Neuronal stem cell (in vitro differentiated cells): Measurements from ENCODE around the gene FLNA.

Experiments used
- DNase-seq: peaks from one replicate; pipeline ENCODE4 v3.0.0-alpha.2; 2013; ENCODE audit warnings: low spot score
- H2AFZ ChIP-seq: one replicate; pipeline ENCODE4 v1.6.1; 2013; ENCODE audit warnings: mild to moderate bottlenecking, low read length, inconsistent platforms
- H2AK5ac ChIP-seq: 2 replicates; pipeline ENCODE4 v1.6.1; 2013; ENCODE audit warnings: low read depth, mild to moderate bottlenecking, inconsistent platforms, low read length, moderate library complexity, mixed read lengths
- H2BK120ac ChIP-seq: 2 replicates; pipeline ENCODE4 v1.6.1; 2013; ENCODE audit warnings: low read depth, mild to moderate bottlenecking, inconsistent platforms, low read length, moderate library complexity, mixed read lengths
- H2BK12ac ChIP-seq: one replicate; pipeline ENCODE4 v1.6.1; 2013; ENCODE audit warnings: low read length, inconsistent platforms
- H2BK15ac ChIP-seq: 2 replicates; pipeline ENCODE4 v1.6.1; 2013; ENCODE audit warnings: mild to moderate bottlenecking, low read length, inconsistent platforms, mixed read lengths
- H2BK5ac ChIP-seq: one replicate; pipeline ENCODE4 v1.6.1; 2013; ENCODE audit warnings: inconsistent platforms, mild to moderate bottlenecking, low read length, moderate library complexity
- H3K14ac ChIP-seq: one replicate; pipeline ENCODE4 v1.6.1; 2013; ENCODE audit warnings: low read length, inconsistent platforms
- H3K18ac ChIP-seq: 2 replicates; pipeline ENCODE4 v1.6.1; 2013; ENCODE audit warnings: low read length, inconsistent platforms
- H3K23ac ChIP-seq: 2 replicates; pipeline ENCODE4 v1.6.1; 2013; ENCODE audit warnings: low read depth, mild to moderate bottlenecking, mixed read lengths, low read length, inconsistent platforms; ENCODE audit not compliant: poor library complexity
- H3K27ac ChIP-seq: replicated peaks from 3 replicates; pipeline ENCODE4 v1.5.1; 2013; ENCODE audit warnings: low read length, inconsistent platforms
- H3K27me3 ChIP-seq, 3 experiments: 2 replicates each; pipeline ENCODE4 v1.6.1; 2013; ENCODE audit warnings: low read length in 3 of 3, mild to moderate bottlenecking in 2 of 3, inconsistent platforms in 1 of 3, low read depth in 1 of 3, mixed read lengths in 1 of 3, moderate library complexity in 1 of 3; ENCODE audit not compliant: control insufficient read depth in 3 of 3, insufficient read depth in 3 of 3
- H3K36me3 ChIP-seq, 2 donors: replicated peaks in 1 of 2; 2 replicates each; pipeline ENCODE4 v1.6.1; 2013; ENCODE audit warnings: low read length in 2 of 2; ENCODE audit not compliant: control insufficient read depth in 2 of 2, insufficient read depth in 2 of 2
- H3K4ac ChIP-seq: 2 replicates; pipeline ENCODE4 v1.6.1; 2013; ENCODE audit warnings: inconsistent platforms, mild to moderate bottlenecking, low read length, moderate library complexity
- H3K4me1 ChIP-seq, 2 donors: 1 replicate in 1 of 2; 2 replicates in 1 of 2; pipeline ENCODE4 v1.6.1; 2013; ENCODE audit warnings: low read length in 2 of 2, low read depth in 1 of 2; ENCODE audit not compliant: control insufficient read depth in 2 of 2, insufficient read depth in 1 of 2
- H3K4me2 ChIP-seq: one replicate; pipeline ENCODE4 v1.6.1; 2013; ENCODE audit warnings: mild to moderate bottlenecking, low read length, inconsistent platforms; ENCODE audit not compliant: insufficient read depth, poor library complexity, severe bottlenecking
- H3K4me3 ChIP-seq, 2 donors: 2 replicates each; pipeline ENCODE4 v1.5.1; 2013; ENCODE audit warnings: low read length in 2 of 2, mild to moderate bottlenecking in 2 of 2, inconsistent platforms in 1 of 2, moderate library complexity in 1 of 2
- H3K79me1 ChIP-seq: one replicate; pipeline ENCODE4 v1.6.1; 2013; ENCODE audit warnings: low read depth, mild to moderate bottlenecking, inconsistent platforms, low read length, moderate library complexity
- H3K9ac ChIP-seq: one replicate; pipeline ENCODE4 v1.6.1; 2013; ENCODE audit warnings: mild to moderate bottlenecking, low read depth, low read length, inconsistent platforms; ENCODE audit not compliant: poor library complexity
- H3K9me3 ChIP-seq, 2 donors: replicated peaks in 1 of 2; 2 replicates each; pipeline versions ENCODE3 to v1.6.1; 2013; ENCODE audit warnings: low read length in 2 of 2, mild to moderate bottlenecking in 2 of 2, inconsistent platforms in 1 of 2, low read depth in 1 of 2, mixed read lengths in 1 of 2, moderate library complexity in 1 of 2; ENCODE audit not compliant: control insufficient read depth in 2 of 2, insufficient read depth in 1 of 2
- H4K8ac ChIP-seq: one replicate; pipeline ENCODE4 v1.6.1; 2013; ENCODE audit warnings: low read depth, mild to moderate bottlenecking, inconsistent platforms, low read length, moderate library complexity
- H4K91ac ChIP-seq: one replicate; pipeline ENCODE4 v1.6.1; 2013; ENCODE audit warnings: low read length, low read depth, mild to moderate bottlenecking, inconsistent platforms; ENCODE audit not compliant: poor library complexity
- WGBS, 2 donors: extraction: QIAGEN DNeasy Blood & Tissue Kit; methylation state at CpG; one replicate each; pipeline ENCODE4 v1.1.7; 2013; ENCODE audit warnings: missing lambda C conversion rate in 2 of 2, mixed read lengths in 1 of 2; ENCODE audit not compliant: insufficient read length in 2 of 2, insufficient replicate concordance in 1 of 2; ENCODE audit errors: extremely low coverage in 2 of 2; 5-methylcytosine and 5-hydroxymethylcytosine counted together

Gene FLNA

GRCh38 chrX:154384284-154384892 is 10.0 kb upstream of the FLNA start:
- Histone ChIP-seq H2BK5ac (no peak overlapping the region), H3K23ac (no peak overlapping the region)
- no CpG with 5 or more reads among the region's 8 CpGs for WGBS, 2 donors

DNA sequence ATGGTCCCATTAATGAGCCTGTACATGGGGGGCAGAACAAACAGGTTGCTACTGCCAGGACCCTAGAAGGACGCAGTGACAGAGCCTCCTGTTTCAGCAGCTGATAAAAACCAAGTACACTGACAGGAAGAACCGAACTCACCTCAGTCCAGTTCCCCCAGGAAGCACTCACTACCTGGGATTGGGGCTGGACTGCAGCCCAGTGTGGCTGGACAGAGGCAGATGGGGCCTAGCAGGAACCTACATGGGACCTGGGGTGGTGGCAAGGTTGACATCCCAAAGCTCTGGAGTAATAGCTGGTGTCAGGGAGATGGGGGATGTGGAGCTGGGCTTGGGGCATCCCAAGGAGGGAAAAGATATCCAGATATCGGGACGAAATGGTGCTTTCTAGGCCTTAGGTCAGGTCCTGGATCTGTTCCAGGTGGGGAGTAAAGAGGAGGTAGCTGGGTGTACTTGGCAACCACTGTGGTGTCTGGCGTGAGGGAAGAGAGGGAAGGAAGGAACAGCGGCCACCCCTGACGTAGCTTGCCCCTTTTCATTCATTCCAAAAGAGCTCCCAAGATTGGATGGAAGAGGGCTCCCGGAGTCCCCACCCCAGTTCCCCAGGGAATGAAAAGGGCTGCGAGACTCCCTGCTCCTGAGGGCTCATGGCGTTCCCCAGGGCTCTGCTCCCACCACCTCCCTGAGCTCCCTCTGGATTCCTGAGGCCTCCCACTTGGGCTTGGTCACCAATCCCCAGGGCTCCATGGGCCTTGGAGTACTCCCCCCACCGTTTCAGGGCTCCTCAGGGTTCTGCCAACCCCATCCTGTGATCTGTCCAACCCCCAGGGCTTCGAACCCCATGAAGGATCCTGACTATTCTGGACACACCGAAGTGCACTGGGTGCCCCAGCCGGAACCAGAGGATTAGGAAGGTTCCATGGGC is 9.2 kb upstream of the FLNA start:
- no peak overlapping the region for H2BK5ac ChIP-seq
- no peaks in the 10 kb centered on the region for H3K79me1 ChIP-seq
- H3K4me2 ChIP-seq: no peak overlapping the region
- no peak for DNase-seq
- no peak overlapping the region for H3K18ac ChIP-seq
- H3K27ac ChIP-seq: no peak overlapping the region
- WGBS, 2 donors: no CpG with 5 or more reads among the region's 14 CpGs
- no peak overlapping the region for H2BK15ac ChIP-seq
- H2BK120ac ChIP-seq: no peak overlapping the region
- H3K4me1 ChIP-seq: peaks cover 8 to 14% of the 10 kb centered on the region in 2 donors
- no peak overlapping the region for H4K8ac ChIP-seq
- H3K23ac ChIP-seq: no peak overlapping the region
- no peak overlapping the region for H3K4me3 ChIP-seq
- no peak overlapping the region for H3K4ac ChIP-seq
- no peak overlapping the region for H3K14ac ChIP-seq
- no peak overlapping the region for H2AK5ac ChIP-seq
- no peaks in the 10 kb centered on the region for H3K27me3 ChIP-seq
- H3K9ac ChIP-seq: no peak overlapping the region
- no peak overlapping the region for H2BK12ac ChIP-seq
- no peaks in the 10 kb centered on the region for H3K9me3 ChIP-seq
- H2AFZ ChIP-seq: no peak overlapping the region
- H3K36me3 ChIP-seq: peaks cover 0 to 22% of the 10 kb centered on the region in 2 donors
- no peak overlapping the region for H4K91ac ChIP-seq

More at GRCh38 chrX:154384284-154384892, 10.0 kb upstream of the FLNA start:
- no peak overlapping the region for H2BK15ac ChIP-seq
- no peak overlapping the region for H3K18ac ChIP-seq
- no peak overlapping the region for H2BK120ac ChIP-seq
- no peak overlapping the region for H3K9ac ChIP-seq
- DNase-seq: no peak
- H3K4me2 ChIP-seq: no peak overlapping the region
- no peaks in the 10 kb centered on the region for H3K9me3 ChIP-seq
- H3K79me1 ChIP-seq: no peaks in the 10 kb centered on the region
- no peak overlapping the region for H2AK5ac ChIP-seq
- no peak overlapping the region for H3K4ac ChIP-seq
- no peak overlapping the region for H3K27ac ChIP-seq
- H3K14ac ChIP-seq: no peak overlapping the region
- peaks cover 8 to 14% of the 10 kb centered on the region in 2 donors for H3K4me1 ChIP-seq
- H2AFZ ChIP-seq: no peak overlapping the region
- no peak overlapping the region for H4K8ac ChIP-seq
- H3K36me3 ChIP-seq: peaks cover 0 to 22% of the 10 kb centered on the region in 2 donors
- no peak overlapping the region for H3K4me3 ChIP-seq
- H4K91ac ChIP-seq: no peak overlapping the region
- H2BK12ac ChIP-seq: no peak overlapping the region
- H3K27me3 ChIP-seq: no peaks in the 10 kb centered on the region

GRCh38 chrX:154382483-154383069 is 8.1 kb upstream of the FLNA start:
- H3K14ac ChIP-seq: no peak overlapping the region
- H3K4me2 ChIP-seq: no peak overlapping the region
- H4K91ac ChIP-seq: no peak overlapping the region
- H3K36me3 ChIP-seq: peaks cover 0 to 22% of the 10 kb centered on the region in 2 donors
- DNase-seq: no peak
- H2BK15ac ChIP-seq: no peak overlapping the region
- no peak overlapping the region for H2AK5ac ChIP-seq
- H3K4me1 ChIP-seq: peaks cover 10 to 18% of the 10 kb centered on the region in 2 donors
- H3K27ac ChIP-seq: no peak overlapping the region
- H3K4me3 ChIP-seq: no peak overlapping the region
- H4K8ac ChIP-seq: no peak overlapping the region
- H3K79me1 ChIP-seq: no peaks in the 10 kb centered on the region
- no peak overlapping the region for H2BK12ac ChIP-seq
- H3K23ac ChIP-seq: no peak overlapping the region
- no peak overlapping the region for H3K9ac ChIP-seq
- H2BK120ac ChIP-seq: no peak overlapping the region
- no peak overlapping the region for H3K18ac ChIP-seq
- no CpG with 5 or more reads among the region's 11 CpGs for WGBS, 2 donors
- no peak overlapping the region for H2AFZ ChIP-seq
- H3K4ac ChIP-seq: no peak overlapping the region
- no peaks in the 10 kb centered on the region for H3K27me3 ChIP-seq
- no peaks in the 10 kb centered on the region for H3K9me3 ChIP-seq
- no peak overlapping the region for H2BK5ac ChIP-seq

DNA sequence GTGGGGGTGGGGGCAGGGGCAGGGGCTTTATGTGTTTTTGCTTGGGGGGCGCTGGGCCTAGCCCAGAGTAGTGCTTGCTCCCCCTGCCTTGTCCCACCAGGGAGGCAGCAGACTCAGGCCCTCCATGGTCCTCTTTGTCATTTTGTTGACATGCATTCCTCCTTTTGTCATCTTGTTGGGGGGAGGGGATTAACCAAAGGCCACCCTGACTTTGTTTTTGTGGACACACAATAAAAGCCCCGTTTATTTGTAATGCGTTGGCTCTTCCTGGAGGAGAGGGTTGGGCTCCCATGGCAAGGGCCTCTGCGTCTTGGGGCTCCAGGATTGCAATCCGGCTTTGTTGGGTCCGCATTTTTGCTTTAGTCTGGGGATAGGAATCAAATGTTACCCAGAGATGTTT is 6.8 kb upstream of the FLNA start:
- H3K9me3 ChIP-seq: no peaks in the 10 kb centered on the region
- no peaks in the 10 kb centered on the region for H3K79me1 ChIP-seq
- no peak overlapping the region for H2BK15ac ChIP-seq
- H3K36me3 ChIP-seq: peaks cover 0 to 22% of the 10 kb centered on the region in 2 donors
- no peak overlapping the region for H3K9ac ChIP-seq
- H3K27ac ChIP-seq: no peak overlapping the region
- H3K14ac ChIP-seq: no peak overlapping the region
- H4K91ac ChIP-seq: no peak overlapping the region
- no peak overlapping the region for H2AFZ ChIP-seq
- no peak overlapping the region for H3K18ac ChIP-seq
- no peak overlapping the region for H3K4me3 ChIP-seq
- H2AK5ac ChIP-seq: no peak overlapping the region
- H3K27me3 ChIP-seq: no peaks in the 10 kb centered on the region
- DNase-seq: no peak
- no peak overlapping the region for H4K8ac ChIP-seq
- H3K4me2 ChIP-seq: peak overlapping the region; percentile 11
- WGBS, 2 donors: no CpG with 5 or more reads among the region's 6 CpGs
- H3K4ac ChIP-seq: no peak overlapping the region
- no peak overlapping the region for H3K23ac ChIP-seq
- no peak overlapping the region for H2BK5ac ChIP-seq
- H2BK12ac ChIP-seq: no peak overlapping the region
- H2BK120ac ChIP-seq: no peak overlapping the region
- peaks cover 10 to 18% of the 10 kb centered on the region in 2 donors for H3K4me1 ChIP-seq
